GM12801 (cell line): Measurements from ENCODE around the gene RGS6.

Experiments
- CTCF ChIP-seq: IDR thresholded peaks from one replicate; pipeline ENCODE4 v1.5.1; 2011; ENCODE audit warnings: control low read depth; ENCODE audit not compliant: insufficient read length; ENCODE audit errors: extremely low read depth

Gene RGS6

GRCh38 chr14:72432748-72433147 is 500.5 kb downstream of the RGS6 start:
- TF ChIP-seq CTCF = no peak

- no peak for TF ChIP-seq CTCF
Observed at GRCh38 chr14:72433511-72433910, 501.3 kb downstream of the RGS6 start.

- no peak for TF ChIP-seq CTCF
Observed at GRCh38 chr14:72434856-72435255, 502.6 kb downstream of the RGS6 start.

GRCh38 chr14:72439707-72440106 is 507.5 kb downstream of the RGS6 start:
- TF ChIP-seq CTCF = no peak

GRCh38 chr14:72443256-72443655 is 511.0 kb downstream of the RGS6 start:
- no peak for TF ChIP-seq CTCF

- TF ChIP-seq CTCF = no peak
Observed at GRCh38 chr14:72443991-72444441, 511.8 kb downstream of the RGS6 start.

GRCh38 chr14:72444701-72445100 is 512.5 kb downstream of the RGS6 start:
- TF ChIP-seq CTCF = no peak

GRCh38 chr14:72448212-72448611 is 516.0 kb downstream of the RGS6 start:
- TF ChIP-seq CTCF = no peak
